GM23338 (cell line): ENCODE results near the gene CFAP92. TPM values are rescaled to one million over a fixed set of nuclear protein-coding genes. Genes with fewer than 3 reads are reported as not detected.

Source experiments
- ATAC-seq: fragments of 200-7000 bp; cut with Tn5 transposase; 3 replicates; pipeline ENCODE4 v1.9.1; 2020
- DNase-seq: peaks from one replicate; pipeline ENCODE4 v3.0.0-alpha.2; 2015; ENCODE audit warnings: low spot score
- H2AFZ ChIP-seq: fragments of 200-600 bp; sonication (generic); 2 replicates; pipeline ENCODE4 v1.8.0; 2016; ENCODE audit warnings: antibody characterized with exemption, mild to moderate bottlenecking, moderate library complexity
- H3F3A ChIP-seq: fragments of 200-600 bp; sonication (generic); replicated peaks from 2 replicates; pipeline ENCODE4 v1.8.0; 2017; ENCODE audit warnings: antibody characterized with exemption, mixed run types, low read depth
- H3K27ac ChIP-seq: fragments of 200-600 bp; sonication (generic); 2 replicates; pipeline ENCODE4 v1.6.1; 2016; ENCODE audit warnings: low read depth
- H3K27me3 ChIP-seq: fragments of 200-600 bp; sonication (generic); 2 replicates; pipeline ENCODE4 v1.8.0; 2016; ENCODE audit warnings: mild to moderate bottlenecking, mixed run types, moderate library complexity; ENCODE audit not compliant: insufficient read depth
- H3K36me3 ChIP-seq: fragments of 200-600 bp; sonication (generic); 2 replicates; pipeline ENCODE4 v1.8.0; 2016; ENCODE audit warnings: mild to moderate bottlenecking; ENCODE audit not compliant: insufficient read depth
- H3K4me1 ChIP-seq: fragments of 200-600 bp; sonication (generic); 2 replicates; pipeline ENCODE4 v1.8.0; 2016; ENCODE audit warnings: mild to moderate bottlenecking, moderate library complexity; ENCODE audit not compliant: insufficient read depth
- H3K4me2 ChIP-seq: fragments of 200-600 bp; sonication (generic); 2 replicates; pipeline ENCODE4 v1.7.1; 2017; ENCODE audit warnings: mixed run types
- H3K4me3 ChIP-seq: fragments of 200-600 bp; sonication (generic); 2 replicates; pipeline ENCODE4 v1.6.1; 2016; ENCODE audit warnings: mixed run types
- H3K79me2 ChIP-seq: fragments of 200-600 bp; sonication (generic); replicated peaks from 2 replicates; pipeline ENCODE4 v1.8.0; 2017; ENCODE audit warnings: mild to moderate bottlenecking; ENCODE audit not compliant: insufficient read depth
- H3K9me2 ChIP-seq: fragments of 200-600 bp; sonication (generic); 2 replicates; pipeline ENCODE4 v1.8.0; 2017; ENCODE audit not compliant: insufficient read depth
- H4K20me1 ChIP-seq: fragments of 200-600 bp; sonication (generic); replicated peaks from 2 replicates; pipeline ENCODE4 v1.8.0; 2017; ENCODE audit warnings: mild to moderate bottlenecking; ENCODE audit not compliant: insufficient read depth
- H3K27ac Mint-ChIP-seq: 2 replicates; pipeline ENCODE4 v1.8.0; 2020; ENCODE audit warnings: inconsistent platforms, mild to moderate bottlenecking, moderate library complexity, mixed read lengths
- H3K27me3 Mint-ChIP-seq: 3 replicates; pipeline ENCODE4 v1.8.0; 2022; ENCODE audit warnings: low read depth, mild to moderate bottlenecking, moderate library complexity, mixed read lengths, inconsistent platforms; ENCODE audit not compliant: insufficient read depth, poor library complexity
- H3K36me3 Mint-ChIP-seq: 3 replicates; pipeline ENCODE4 v1.8.0; 2021; ENCODE audit warnings: low read depth, mild to moderate bottlenecking, inconsistent platforms, moderate library complexity, mixed read lengths
- H3K4me1 Mint-ChIP-seq: 3 replicates; pipeline ENCODE4 v1.8.0; 2020; ENCODE audit warnings: mild to moderate bottlenecking, inconsistent platforms, mixed read lengths
- H3K4me3 Mint-ChIP-seq: 3 replicates; pipeline ENCODE4 v1.8.0; 2021; ENCODE audit warnings: moderate library complexity, mild to moderate bottlenecking, inconsistent platforms, mixed read lengths
- H3K9me3 Mint-ChIP-seq: 3 replicates; pipeline ENCODE4 v1.8.0; 2020; ENCODE audit warnings: moderate library complexity, mild to moderate bottlenecking, inconsistent platforms, mixed read lengths
- CREB1 ChIP-seq: fragments of 250-450 bp; sonication (Bioruptor Pico); IDR thresholded peaks from 2 replicates; pipeline ENCODE4 v1.5.0; 2020; ENCODE audit warnings: low read depth, mild to moderate bottlenecking, moderate library complexity
- EZH2 ChIP-seq: fragments of 200-600 bp; sonication (generic); IDR thresholded peaks from one replicate; pipeline ENCODE4 v1.8.0; 2017; ENCODE audit warnings: antibody characterized with exemption, mild to moderate bottlenecking, low read depth; ENCODE audit not compliant: unreplicated experiment
- EZH2phosphoT487 ChIP-seq: fragments of 200-600 bp; sonication (generic); IDR thresholded peaks from one replicate; pipeline ENCODE4 v1.8.1; 2018; ENCODE audit warnings: antibody characterized with exemption; ENCODE audit not compliant: unreplicated experiment
- JUNB ChIP-seq: IDR thresholded peaks from one replicate; pipeline ENCODE4 v1.6.1; 2016; ENCODE audit warnings: antibody characterized with exemption; ENCODE audit not compliant: unreplicated experiment
- NANOG ChIP-seq: IDR thresholded peaks from 2 replicates; pipeline ENCODE4 v1.6.1; 2016; ENCODE audit warnings: antibody characterized with exemption, borderline replicate concordance
- POLR2AphosphoS5 ChIP-seq: IDR thresholded peaks from 2 replicates; pipeline ENCODE4 v1.6.1; 2016; ENCODE audit warnings: antibody characterized with exemption, low read depth
- STAT1 ChIP-seq: IDR thresholded peaks from one replicate; pipeline ENCODE4 v1.6.1; 2016; ENCODE audit warnings: antibody characterized with exemption; ENCODE audit not compliant: unreplicated experiment
- ZNF114 ChIP-seq: fragments of 250-450 bp; sonication (Bioruptor Pico); IDR thresholded peaks from 2 replicates; pipeline ENCODE4 v1.5.0; 2020; ENCODE audit warnings: mild to moderate bottlenecking, moderate library complexity
- ZNF331 ChIP-seq: fragments of 250-450 bp; sonication (Bioruptor Pico); IDR thresholded peaks from 2 replicates; pipeline ENCODE4 v1.5.0; 2020; ENCODE audit warnings: low read depth, mild to moderate bottlenecking, moderate library complexity
- polyA plus RNA-seq: library from polyadenylated mRNA; unstranded; fragments of >200 nt; fragmentation: Nextera tagmentation; extraction: Ambion mirVana; gene quantifications from 2 replicates; pipeline ENCODE4 v1.2.1, GENCODE V29; 2016
- total RNA-seq: library from RNA; depleted of rRNA; stranded (reverse); fragments of >200 nt; shearing (Covaris generic); gene quantifications from 2 replicates; pipeline ENCODE4 v1.2.3, GENCODE V29; 2014
- TF ChIP-seq, protein P1 (sequence below): IDR thresholded peaks from one replicate; pipeline ENCODE4 v1.6.1; 2018; ENCODE audit warnings: antibody characterized with exemption; ENCODE audit not compliant: unreplicated experiment
- TF ChIP-seq, protein P2 (sequence below): IDR thresholded peaks from 2 replicates; pipeline ENCODE4 v1.6.1; 2016; ENCODE audit warnings: antibody characterized with exemption
- TF ChIP-seq, protein P3 (sequence below), 2 experiments: fragments of 200-600 bp in 1 of 2; sonication (generic) in 1 of 2; conservative IDR thresholded peaks; 2 replicates each; pipeline versions ENCODE4 v1.5.1 to v1.6.1; 2016 to 2017; ENCODE audit warnings: antibody characterized with exemption in 2 of 2, low read depth in 2 of 2, mild to moderate bottlenecking in 2 of 2, moderate library complexity in 1 of 2
- TF ChIP-seq, protein P4 (sequence below): fragments of 250-450 bp; sonication (Bioruptor Pico); IDR thresholded peaks from 2 replicates; pipeline ENCODE4 v1.5.0; 2020; ENCODE audit warnings: mild to moderate bottlenecking, moderate library complexity

Gene CFAP92
- total and polyA plus RNA-seq, 2 experiments from 2014 or later, result 1.6 to 2.3 TPM

DNA sequence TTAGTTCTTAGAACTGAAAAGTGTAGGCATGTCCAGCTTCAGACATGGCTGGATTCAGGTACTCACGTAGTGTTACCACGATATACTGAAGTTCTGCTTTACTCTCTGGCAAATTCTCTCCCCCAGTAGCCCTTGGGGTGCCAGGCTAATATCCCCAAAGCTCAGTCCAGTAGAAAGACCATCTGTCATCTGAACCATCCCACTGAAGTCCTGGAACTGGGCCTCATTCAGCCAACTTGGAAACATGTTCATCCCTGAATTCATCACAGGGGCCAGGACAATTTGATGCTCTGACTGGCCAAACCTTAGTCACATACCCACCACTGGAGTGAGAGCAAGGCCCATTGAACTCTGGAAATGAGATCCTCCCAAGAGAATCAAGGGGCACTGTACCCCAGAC, 15.4 kb upstream of the CFAP92 start:
- peaks cover 42% of the 10 kb centered on the region for H3K27me3 ChIP-seq
- Mint-ChIP-seq H3K4me1 (peaks cover 6% of the 10 kb centered on the region), H3K36me3 (no peaks in the 10 kb centered on the region), H3K9me3 (no peaks in the 10 kb centered on the region), H3K4me3 (no peak overlapping the region), H3K27me3 (peaks cover 24% of the 10 kb centered on the region), H3K27ac (no peak overlapping the region)
- H3K4me2 ChIP-seq, result no peak overlapping the region
- no peaks in the 10 kb centered on the region for H3K9me2 ChIP-seq
- no peaks in the 10 kb centered on the region; the same call in 1 of the 2 replicates for H4K20me1 ChIP-seq
- no peak overlapping the region for H3K4me3 ChIP-seq
- H3K4me1 ChIP-seq, result no peaks in the 10 kb centered on the region
- no peak for ATAC-seq
- no peaks in the 10 kb centered on the region for H3K36me3 ChIP-seq
- no peak for DNase-seq
- H2AFZ ChIP-seq, result no peak overlapping the region
- no peaks in the 10 kb centered on the region for H3K79me2 ChIP-seq
- no peak overlapping the region for H3K27ac ChIP-seq
- TF ChIP-seq, protein P1, sequence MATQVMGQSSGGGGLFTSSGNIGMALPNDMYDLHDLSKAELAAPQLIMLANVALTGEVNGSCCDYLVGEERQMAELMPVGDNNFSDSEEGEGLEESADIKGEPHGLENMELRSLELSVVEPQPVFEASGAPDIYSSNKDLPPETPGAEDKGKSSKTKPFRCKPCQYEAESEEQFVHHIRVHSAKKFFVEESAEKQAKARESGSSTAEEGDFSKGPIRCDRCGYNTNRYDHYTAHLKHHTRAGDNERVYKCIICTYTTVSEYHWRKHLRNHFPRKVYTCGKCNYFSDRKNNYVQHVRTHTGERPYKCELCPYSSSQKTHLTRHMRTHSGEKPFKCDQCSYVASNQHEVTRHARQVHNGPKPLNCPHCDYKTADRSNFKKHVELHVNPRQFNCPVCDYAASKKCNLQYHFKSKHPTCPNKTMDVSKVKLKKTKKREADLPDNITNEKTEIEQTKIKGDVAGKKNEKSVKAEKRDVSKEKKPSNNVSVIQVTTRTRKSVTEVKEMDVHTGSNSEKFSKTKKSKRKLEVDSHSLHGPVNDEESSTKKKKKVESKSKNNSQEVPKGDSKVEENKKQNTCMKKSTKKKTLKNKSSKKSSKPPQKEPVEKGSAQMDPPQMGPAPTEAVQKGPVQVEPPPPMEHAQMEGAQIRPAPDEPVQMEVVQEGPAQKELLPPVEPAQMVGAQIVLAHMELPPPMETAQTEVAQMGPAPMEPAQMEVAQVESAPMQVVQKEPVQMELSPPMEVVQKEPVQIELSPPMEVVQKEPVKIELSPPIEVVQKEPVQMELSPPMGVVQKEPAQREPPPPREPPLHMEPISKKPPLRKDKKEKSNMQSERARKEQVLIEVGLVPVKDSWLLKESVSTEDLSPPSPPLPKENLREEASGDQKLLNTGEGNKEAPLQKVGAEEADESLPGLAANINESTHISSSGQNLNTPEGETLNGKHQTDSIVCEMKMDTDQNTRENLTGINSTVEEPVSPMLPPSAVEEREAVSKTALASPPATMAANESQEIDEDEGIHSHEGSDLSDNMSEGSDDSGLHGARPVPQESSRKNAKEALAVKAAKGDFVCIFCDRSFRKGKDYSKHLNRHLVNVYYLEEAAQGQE, result no peak
- TF ChIP-seq STAT1, result no peak
- no peak for TF ChIP-seq POLR2AphosphoS5
- TF ChIP-seq, protein P2, sequence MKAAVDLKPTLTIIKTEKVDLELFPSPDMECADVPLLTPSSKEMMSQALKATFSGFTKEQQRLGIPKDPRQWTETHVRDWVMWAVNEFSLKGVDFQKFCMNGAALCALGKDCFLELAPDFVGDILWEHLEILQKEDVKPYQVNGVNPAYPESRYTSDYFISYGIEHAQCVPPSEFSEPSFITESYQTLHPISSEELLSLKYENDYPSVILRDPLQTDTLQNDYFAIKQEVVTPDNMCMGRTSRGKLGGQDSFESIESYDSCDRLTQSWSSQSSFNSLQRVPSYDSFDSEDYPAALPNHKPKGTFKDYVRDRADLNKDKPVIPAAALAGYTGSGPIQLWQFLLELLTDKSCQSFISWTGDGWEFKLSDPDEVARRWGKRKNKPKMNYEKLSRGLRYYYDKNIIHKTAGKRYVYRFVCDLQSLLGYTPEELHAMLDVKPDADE, result no peak
- TF ChIP-seq JUNB, result no peak
- TF ChIP-seq EZH2phosphoT487, result no peak
- no peak for TF ChIP-seq ZNF331
- TF ChIP-seq ZNF114, result no peak
- no peak for TF ChIP-seq EZH2
- TF ChIP-seq, protein P3, sequence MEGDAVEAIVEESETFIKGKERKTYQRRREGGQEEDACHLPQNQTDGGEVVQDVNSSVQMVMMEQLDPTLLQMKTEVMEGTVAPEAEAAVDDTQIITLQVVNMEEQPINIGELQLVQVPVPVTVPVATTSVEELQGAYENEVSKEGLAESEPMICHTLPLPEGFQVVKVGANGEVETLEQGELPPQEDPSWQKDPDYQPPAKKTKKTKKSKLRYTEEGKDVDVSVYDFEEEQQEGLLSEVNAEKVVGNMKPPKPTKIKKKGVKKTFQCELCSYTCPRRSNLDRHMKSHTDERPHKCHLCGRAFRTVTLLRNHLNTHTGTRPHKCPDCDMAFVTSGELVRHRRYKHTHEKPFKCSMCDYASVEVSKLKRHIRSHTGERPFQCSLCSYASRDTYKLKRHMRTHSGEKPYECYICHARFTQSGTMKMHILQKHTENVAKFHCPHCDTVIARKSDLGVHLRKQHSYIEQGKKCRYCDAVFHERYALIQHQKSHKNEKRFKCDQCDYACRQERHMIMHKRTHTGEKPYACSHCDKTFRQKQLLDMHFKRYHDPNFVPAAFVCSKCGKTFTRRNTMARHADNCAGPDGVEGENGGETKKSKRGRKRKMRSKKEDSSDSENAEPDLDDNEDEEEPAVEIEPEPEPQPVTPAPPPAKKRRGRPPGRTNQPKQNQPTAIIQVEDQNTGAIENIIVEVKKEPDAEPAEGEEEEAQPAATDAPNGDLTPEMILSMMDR (conservative IDR thresholded peaks at IDR 0.05; ENCODE audit: low read depth in 2 of 2), result no peak
- TF ChIP-seq, protein P4, sequence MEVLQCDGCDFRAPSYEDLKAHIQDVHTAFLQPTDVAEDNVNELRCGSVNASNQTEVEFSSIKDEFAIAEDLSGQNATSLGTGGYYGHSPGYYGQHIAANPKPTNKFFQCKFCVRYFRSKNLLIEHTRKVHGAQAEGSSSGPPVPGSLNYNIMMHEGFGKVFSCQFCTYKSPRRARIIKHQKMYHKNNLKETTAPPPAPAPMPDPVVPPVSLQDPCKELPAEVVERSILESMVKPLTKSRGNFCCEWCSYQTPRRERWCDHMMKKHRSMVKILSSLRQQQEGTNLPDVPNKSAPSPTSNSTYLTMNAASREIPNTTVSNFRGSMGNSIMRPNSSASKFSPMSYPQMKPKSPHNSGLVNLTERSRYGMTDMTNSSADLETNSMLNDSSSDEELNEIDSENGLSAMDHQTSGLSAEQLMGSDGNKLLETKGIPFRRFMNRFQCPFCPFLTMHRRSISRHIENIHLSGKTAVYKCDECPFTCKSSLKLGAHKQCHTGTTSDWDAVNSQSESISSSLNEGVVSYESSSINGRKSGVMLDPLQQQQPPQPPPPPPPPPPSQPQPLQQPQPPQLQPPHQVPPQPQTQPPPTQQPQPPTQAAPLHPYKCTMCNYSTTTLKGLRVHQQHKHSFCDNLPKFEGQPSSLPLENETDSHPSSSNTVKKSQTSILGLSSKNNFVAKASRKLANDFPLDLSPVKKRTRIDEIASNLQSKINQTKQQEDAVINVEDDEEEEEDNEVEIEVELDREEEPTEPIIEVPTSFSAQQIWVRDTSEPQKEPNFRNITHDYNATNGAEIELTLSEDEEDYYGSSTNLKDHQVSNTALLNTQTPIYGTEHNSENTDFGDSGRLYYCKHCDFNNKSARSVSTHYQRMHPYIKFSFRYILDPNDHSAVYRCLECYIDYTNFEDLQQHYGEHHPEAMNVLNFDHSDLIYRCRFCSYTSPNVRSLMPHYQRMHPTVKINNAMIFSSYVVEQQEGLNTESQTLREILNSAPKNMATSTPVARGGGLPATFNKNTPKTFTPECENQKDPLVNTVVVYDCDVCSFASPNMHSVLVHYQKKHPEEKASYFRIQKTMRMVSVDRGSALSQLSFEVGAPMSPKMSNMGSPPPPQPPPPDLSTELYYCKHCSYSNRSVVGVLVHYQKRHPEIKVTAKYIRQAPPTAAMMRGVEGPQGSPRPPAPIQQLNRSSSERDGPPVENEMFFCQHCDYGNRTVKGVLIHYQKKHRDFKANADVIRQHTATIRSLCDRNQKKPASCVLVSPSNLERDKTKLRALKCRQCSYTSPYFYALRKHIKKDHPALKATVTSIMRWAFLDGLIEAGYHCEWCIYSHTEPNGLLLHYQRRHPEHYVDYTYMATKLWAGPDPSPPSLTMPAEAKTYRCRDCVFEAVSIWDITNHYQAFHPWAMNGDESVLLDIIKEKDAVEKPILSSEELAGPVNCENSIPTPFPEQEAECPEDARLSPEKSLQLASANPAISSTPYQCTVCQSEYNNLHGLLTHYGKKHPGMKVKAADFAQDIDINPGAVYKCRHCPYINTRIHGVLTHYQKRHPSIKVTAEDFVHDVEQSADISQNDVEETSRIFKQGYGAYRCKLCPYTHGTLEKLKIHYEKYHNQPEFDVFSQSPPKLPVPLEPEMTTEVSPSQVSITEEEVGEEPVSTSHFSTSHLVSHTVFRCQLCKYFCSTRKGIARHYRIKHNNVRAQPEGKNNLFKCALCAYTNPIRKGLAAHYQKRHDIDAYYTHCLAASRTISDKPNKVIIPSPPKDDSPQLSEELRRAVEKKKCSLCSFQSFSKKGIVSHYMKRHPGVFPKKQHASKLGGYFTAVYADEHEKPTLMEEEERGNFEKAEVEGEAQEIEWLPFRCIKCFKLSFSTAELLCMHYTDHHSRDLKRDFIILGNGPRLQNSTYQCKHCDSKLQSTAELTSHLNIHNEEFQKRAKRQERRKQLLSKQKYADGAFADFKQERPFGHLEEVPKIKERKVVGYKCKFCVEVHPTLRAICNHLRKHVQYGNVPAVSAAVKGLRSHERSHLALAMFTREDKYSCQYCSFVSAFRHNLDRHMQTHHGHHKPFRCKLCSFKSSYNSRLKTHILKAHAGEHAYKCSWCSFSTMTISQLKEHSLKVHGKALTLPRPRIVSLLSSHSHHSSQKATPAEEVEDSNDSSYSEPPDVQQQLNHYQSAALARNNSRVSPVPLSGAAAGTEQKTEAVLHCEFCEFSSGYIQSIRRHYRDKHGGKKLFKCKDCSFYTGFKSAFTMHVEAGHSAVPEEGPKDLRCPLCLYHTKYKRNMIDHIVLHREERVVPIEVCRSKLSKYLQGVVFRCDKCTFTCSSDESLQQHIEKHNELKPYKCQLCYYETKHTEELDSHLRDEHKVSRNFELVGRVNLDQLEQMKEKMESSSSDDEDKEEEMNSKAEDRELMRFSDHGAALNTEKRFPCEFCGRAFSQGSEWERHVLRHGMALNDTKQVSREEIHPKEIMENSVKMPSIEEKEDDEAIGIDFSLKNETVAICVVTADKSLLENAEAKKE (CRISPR knock-in tag), result no peak
- TF ChIP-seq CREB1 (CRISPR knock-in tag), result no peak
- no peak for TF ChIP-seq NANOG
- H3F3A ChIP-seq, result no peaks in the 10 kb centered on the region
